HG03139 (cell line): ENCODE measurements around the gene CLTA.

Experiments used
- ATAC-seq: cut with Tn5 transposase; IDR thresholded peaks from one replicate; pipeline ENCODE4 v1.9.1; 2021; ENCODE audit not compliant: unreplicated experiment

Gene CLTA, protein sequence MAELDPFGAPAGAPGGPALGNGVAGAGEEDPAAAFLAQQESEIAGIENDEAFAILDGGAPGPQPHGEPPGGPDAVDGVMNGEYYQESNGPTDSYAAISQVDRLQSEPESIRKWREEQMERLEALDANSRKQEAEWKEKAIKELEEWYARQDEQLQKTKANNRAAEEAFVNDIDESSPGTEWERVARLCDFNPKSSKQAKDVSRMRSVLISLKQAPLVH

DNA sequence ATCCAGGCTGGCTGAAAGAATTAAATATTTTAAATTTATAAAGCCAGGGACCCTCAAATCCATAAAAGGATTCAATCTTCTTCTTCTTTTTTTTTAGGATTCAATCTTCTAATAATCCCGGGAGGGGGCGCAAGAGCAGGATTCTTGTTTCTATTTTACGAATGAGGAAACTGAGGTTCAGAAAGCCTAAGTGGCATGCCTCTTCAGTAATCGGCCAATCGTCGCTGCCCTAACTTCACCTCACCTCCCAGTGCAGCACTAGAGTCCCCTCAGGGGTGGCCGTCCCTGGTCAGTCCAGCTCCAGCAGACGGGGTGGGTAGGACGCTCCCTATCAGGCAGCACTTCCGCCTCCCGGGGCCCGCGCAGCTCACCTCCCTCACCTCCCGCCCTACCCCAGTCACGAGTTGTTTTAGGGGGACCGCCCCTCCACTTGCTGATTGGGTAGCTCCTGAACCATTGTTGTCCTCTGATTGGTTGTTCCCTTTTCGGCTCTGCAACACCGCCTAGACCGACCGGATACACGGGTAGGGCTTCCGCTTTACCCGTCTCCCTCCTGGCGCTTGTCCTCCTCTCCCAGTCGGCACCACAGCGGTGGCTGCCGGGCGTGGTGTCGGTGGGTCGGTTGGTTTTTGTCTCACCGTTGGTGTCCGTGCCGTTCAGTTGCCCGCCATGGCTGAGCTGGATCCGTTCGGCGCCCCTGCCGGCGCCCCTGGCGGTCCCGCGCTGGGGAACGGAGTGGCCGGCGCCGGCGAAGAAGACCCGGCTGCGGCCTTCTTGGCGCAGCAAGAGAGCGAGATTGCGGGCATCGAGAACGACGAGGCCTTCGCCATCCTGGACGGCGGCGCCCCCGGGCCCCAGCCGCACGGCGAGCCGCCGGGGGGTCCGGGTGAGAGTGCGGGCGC, at the start of gene CLTA:
Gene CLTA (plus strand): TSS at position 534 of the 902 bp plus-strand sequence. CDS start 136 bp downstream, at position 670.
- peak; percentile 93 for ATAC-seq

DNA sequence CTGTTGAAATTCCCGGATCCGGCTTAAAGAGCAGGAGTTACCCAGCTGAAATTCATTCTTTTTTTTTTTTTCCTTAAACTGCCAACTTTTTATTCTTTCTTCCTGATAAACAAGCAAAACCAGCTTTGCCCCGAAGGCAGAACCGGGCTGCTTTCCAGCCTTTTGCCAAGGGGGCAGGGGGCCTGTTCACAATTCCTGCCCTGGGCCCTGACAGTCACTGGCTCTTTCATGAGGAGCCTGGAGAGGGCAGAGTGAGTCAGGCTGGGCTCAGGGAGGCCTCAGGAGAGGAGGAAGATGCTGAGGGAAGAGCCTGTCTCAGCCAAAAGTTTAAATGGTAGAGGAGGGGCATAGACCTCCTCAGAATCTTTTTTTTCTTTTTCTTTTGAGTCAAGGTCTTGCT, 49.4 kb upstream of the CLTA start:
- ATAC-seq, result no peak

DNA sequence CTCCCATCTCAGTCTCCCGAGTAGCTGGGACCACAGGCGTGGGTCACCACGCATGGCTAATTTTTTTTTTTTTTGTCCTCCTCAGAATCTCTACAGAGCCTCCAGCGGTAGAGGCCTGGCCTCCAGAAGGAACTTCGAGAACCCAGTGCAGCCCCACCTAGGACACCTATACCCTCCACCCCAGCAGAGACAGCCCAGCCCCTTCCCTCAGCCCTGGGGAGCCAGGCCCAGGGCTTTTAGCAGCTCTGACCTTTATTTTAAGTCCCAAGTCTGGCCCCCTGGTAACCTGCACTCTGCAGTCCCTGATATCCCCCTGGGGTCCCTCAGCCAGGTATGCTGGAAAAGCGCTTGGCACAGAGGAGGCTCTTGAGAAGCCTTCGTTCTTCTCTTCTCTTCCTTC, 49.0 kb upstream of the CLTA start:
- no peak for ATAC-seq

DNA sequence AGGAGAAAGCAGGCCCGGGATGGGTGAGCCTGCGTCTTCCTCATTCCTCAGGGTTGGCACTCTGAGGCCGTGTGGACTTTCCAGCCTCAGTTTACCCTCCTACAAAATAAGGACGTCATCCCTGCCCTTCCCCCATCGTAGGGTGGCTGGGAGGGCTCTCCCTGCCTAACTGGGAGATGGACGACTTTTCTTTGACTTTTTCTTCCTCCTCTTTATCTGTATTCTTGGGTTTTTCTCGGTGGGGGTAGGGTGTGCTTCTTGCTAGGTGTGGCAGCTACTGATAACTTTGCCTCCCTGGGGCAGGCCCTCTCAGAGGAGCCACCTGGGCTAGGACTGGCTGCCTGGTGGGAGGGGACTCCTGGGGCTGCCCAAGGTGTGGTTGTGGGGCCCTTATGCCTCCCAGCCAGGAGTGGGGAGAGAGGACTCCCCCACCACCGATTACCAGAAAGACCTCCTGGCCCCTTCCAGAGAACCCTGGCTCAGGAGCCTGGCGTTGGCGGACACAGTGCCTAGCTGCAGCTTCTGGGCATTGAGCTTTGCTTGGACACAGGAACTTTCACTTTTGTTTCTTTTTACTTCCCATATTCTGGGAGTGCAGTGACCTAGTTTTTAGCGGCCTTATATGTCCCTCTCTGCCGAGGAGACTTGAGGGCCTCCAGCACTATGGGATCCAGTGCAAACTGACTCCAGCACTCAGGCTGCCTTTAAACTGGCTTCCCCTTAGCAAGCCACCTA, 48.0 kb upstream of the CLTA start:
- no peak for ATAC-seq

DNA sequence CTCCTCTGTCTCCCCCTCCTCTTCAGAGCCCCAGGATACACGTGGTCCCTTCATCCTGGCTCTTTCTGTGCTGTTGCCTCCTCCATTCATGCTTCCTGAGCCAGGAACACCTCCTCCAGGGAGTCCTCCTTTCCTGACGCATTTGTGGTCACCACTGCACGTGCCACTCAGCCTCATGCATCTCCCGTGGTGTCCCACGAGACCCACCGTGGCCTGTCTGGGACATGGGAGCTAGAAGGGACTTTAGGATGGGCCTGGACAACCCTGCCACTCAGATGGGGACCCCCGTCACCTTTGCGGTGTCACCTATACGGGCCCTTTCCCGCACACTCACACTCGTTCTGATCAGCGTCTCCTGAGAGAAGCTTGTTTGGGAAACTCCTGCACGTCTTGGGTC, 47.5 kb upstream of the CLTA start:
- ATAC-seq, result no peak

DNA sequence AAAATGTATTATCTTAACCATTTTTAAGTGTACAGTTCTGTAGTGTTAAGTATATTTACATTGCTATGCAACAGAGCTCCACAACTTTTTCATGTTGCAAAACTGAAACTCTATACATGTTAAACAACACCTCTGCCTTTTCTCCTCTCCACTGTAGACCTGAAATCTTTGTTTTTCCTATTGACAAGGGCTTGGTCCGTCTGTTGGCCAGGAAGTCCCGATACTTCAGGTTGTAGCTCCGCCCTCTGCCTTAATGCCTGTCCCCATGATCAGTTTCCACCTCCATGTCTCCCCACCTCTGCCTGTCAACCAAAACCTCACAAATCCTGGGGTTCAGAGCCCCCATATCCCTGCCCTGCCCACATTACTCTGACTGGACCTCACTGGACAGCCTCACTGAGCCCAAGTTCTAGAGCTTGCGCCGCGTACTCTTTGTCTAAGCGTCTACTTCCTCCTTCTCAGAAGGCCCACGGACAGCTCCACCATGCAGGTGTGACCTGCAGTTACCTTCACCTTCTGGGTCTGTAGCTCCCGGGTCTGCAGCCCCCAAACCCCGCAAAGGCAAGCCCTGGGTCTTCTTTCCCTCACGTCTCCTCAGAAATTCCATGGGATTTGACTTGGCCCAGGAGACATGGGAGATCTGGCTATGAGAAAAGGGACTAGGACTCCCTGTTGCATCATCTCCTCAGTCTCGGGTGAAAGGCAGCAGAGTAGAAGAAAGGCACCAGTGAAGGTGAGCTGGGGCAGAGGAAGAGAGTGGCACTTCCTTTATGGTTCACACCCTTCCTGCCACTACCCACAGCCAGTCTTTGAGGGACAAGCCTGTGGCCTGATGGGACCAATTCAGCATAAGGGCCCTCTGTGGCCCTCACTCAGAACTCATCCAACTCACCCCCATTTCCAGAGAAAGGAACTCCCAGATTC, 46.1 kb upstream of the CLTA start:
- ATAC-seq, result no peak

DNA sequence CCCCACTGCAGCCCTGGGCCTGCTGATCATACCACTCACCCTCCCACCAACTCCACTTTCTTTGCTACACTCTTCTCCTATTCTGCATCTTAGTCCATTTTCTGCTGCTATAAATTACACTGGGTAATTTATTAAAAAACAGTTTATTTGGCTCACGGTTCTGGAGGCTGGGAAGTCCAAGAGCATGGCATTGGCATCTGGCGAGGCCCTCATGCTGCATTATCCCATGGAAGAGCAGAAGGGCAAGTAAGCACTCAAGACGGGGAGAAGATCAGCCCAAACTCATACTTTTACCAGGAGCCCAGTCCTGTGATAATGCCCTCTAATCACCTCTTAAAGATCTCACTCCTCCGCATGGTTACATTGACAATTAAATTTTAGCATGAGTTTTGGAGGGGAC, 44.8 kb upstream of the CLTA start:
- no peak for ATAC-seq

DNA sequence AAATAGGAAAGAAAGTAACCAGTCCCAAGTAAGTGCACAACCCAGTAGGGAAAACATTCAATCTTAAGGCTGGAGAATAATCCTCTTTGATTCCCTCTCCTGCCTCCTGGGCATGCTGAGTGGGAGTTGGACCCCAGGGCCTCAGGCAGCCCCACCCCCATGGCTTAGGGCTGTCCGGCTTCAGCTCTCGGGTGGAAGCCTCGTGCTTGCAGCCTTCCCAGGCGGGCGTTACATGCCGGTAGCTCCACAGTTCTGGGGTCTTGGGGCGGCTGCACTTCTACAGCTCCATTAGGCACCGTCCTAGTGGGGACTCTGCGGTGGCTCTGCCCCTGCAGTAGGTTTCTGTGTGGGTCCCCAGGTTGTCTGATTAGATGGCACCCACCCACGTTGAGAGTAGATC, 44.1 kb upstream of the CLTA start:
- no peak for ATAC-seq

DNA sequence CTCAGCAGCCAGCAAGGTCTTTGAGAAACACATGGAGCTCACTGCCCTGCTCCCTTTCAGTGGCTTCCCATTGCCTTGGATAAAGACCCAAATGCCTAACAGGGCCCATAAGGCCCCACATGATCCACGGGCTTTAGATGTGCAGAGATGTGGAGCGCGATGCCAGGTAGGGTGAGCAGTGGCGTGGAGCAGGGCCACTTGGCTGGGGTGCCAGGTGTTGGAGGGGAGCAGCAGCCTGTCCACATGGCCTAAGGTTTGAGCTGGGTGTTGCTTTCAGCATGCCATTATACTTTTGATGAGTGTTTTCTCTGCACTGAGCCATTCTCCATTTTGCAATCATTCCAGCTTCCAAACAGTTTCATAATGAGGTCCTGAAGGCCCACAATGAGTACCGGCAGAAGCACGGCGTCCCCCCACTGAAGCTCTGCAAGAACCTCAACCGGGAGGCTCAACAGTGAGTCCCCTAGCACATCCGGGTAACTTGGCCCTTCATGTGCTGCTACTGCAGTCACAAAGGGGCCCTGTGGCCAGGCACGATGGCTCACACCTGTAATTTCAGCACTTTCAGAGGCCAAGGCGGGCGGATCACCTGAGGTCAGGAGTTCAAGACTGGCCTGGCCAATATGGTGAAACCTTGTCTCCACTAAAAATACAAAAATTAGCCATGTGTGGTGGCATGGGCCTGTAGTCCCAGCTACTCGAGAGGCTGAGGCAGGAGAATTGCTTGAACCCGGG, 43.1 kb upstream of the CLTA start:
- ATAC-seq, result no peak

DNA sequence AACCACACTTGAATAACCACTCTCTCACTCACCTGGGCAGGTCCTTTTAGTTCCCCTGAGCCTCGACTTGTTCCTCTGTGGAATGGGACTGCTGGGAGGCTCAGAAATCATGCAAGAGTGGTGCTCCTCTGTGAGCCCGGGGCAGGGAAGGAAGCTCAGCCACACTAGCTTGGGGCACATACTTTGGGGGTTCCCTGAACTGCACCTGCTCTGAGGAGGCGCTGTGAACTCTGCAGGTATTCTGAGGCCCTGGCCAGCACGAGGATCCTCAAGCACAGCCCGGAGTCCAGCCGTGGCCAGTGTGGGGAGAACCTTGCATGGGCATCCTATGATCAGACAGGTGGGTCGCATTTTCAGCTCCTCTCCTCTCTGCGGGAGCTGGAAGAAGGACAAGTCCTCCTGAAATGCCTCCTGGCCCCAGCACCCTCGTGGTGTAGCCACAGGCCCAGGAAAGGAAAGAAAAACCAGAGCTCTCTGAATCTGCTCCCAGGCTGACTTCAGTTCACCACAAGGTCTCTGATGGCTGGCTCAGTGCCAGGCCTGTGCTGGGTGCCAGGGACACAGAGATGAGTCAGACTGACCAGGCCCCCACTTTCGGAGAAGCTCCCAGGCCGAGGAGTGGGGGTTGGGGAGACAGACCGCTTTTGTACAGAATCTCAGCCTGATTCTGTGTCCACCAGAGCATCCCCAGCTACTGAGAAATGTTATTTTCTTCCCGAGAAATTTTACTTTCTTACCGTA, 42.2 kb upstream of the CLTA start:
- ATAC-seq, result no peak

DNA sequence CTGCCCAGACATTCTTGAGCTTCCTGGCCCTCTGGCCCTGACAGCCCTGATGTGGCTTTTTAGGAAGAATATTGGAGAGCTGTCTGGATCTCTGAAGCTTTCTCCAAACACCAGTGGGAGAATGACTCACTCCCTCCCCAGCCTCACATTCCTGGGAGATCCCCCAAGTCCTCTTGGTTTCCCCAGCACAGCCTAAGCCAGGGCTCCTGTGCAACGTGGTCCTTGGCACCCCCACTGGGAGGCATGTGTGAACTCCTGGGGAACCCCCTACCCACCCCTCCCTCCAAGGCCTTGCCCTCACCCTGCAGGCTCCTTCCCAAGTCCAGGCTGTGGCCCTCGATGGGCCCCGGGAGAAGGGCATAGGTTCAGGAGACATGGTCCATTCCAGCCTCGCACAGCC, 41.5 kb upstream of the CLTA start:
- no peak for ATAC-seq

DNA sequence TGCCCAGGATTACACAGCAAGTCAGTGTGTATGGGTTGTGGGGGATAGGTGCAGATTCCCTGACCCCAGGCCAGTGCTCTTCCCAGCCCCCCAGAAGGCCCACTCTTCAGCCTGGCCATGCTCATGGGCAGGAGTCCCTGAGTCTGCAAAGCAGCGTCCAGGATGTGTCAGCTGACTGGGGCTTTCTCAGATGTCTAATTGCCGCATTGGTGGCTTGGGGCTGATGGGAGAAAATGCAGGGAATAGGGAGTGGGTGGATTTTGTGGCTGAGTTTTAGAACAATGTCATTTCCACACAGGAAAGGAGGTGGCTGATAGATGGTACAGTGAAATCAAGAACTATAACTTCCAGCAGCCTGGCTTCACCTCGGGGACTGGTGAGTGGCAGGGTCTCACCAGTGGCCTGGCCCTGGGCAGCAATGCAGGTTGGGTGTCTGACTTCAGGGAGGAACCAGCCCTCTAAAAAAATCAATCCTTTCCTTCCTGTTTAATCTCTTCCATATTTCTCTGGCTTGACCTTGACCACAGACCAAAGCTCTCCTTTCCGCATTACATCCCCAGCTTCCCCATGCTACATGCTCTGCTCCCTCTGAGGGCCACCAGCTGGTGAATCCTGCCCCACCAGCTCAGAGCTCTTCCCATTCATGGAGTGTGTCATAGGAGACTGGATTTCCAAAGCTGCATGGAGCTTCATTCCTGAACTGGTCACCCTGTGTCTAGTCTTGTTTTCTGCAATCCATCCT, 40.0 kb upstream of the CLTA start:
- no peak for ATAC-seq

DNA sequence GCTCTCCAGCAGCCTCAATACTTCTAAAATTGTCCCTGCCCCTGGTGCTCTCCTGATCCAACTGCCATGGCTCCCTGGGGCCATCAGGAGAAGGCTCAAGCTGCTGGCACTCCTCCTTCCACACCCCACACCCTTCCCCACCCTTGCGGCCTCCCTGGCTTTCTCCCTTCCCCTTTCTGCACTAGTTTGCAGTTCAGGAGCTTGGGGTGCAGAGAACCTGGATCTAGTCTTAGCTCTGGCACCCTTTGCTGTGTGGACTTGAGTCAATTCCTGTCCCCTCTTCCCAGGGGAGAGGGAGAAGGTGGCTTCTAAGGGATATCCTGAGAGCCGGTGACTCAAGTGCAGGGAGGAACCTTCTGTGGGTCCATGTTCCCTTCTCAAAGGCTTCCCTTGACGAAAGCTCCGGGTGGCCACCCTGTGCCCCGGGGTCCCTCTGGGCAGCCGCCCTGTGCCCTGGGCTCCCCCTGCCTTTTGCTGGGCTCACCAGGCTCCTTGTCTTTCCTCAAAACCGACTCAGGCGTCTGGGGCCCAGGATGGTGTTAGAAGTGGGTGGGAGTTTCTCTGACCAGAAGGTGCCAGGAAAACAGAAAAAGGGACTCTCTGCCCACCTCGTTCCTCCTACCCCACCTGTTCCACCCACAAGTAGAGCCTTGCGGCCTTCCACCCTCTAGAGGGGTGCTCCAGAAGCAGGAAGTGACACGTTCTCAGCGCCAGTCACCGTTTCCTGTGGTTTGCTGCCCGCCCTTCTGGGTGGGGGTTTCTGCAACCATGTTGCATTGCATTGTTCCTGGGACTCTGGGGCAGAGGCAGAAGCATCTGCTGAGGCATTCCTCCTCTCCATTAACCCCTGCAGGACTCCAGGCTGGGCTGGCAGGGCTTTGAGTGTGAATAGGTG, 39.2 kb upstream of the CLTA start:
- ATAC-seq, result peak; percentile 79

DNA sequence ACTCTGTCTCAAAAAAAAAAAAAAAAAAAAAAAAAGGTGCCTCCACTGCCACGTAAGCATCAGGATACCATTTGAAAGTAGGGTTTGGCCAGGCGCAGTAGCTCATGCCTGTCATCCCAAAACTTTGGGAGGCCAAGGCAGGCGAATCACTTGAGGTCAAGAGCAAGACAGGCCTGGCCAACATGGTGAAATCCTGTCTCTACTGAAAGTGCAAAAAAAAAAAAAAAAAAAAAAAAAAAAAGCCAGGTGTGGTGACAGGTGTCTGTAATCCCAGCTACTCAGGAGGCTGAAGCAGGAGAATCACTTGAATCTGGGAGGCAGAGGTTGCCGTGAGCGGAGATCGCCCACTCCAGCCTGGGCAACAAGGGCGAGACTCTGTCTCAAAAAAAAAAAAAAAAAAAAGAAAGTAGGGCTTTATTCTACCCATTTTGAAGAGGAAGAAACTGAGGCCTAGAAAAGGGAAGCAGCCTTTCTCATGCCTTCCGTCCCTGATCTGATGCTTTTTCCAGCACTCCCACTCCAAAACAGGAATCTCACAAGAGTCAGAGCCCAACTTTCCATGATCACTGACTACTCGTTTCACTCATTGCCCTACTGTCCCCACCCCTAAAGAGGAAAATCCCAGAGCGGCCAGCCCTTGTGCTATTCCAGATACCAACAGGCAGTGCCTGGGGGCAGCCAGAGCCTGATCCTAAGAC, 37.8 kb upstream of the CLTA start:
- no peak for ATAC-seq

DNA sequence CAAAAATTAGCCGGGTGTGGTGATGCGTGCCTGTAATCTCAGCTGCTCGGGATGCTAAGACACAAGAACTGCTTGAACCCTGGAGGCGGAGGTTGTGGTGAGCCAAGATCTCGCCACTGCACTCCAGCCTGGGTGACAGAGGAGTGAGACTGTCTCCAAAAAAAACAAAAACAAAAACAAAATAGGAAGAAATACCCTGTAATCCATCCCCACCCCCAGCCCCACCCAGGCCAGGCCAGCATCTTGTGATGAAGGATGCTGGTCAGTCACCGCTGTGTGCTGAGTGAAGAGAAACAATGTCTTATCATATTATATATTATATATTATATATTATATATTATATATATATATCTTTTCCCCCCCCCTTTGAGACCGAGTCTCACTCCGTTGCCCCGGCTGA, 37.0 kb upstream of the CLTA start:
- ATAC-seq, result no peak

DNA sequence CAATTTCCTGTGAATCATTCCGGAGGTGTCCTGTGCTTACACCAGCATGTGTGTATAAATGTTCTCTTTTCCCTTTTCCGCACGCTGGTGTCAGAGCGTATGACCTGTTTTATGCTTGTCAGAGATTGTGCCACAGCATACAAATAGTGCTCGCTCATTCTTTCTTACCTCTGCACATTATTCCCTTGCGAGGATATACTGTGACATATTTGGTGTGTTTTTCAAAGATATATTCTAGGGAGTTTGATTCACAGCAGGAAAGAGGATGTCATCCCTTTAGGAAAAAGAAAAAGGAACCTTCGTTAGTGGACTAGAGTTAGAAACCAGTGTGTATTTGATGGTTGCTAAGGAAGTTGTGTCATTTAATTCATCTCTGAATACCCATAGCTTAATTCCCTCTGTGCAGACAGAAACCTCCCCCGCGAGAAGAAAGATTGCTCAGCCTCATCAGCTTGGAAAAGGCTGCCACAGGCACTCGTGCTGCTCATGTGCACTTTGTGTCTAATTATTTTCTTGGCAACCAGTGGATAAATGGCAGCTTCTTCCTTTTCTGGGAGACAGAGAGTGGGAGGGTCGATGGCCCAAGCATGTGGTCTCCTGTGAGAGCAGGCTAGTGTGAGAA, 36.3 kb upstream of the CLTA start:
- ATAC-seq, result no peak

DNA sequence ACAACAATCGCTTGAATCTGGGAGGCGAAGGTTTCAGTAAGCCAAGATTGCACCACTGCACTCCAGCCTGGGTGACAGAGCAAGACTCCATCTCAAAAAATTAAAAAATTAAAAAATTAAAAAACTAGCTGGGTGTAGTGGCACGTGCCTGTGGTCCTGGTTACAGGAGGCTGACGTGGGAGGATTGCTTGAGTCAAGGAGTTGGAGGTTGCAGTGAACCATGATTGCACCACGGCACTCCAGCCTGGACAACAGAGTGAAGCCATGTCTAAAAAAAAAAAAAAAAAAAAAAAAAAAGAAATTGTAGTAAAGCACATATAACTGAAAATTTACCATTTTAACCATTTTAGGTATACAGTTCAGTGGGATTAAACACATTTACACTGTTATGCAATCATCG, 34.6 kb upstream of the CLTA start:
- ATAC-seq, result no peak
